Skin epidermis (tissue), 12 donors: Measurements from ENCODE around the gene PXK.
"Not testable (repeated sequence)": the region's sequence is repeated elsewhere in the genome, so short reads cannot be mapped to it uniquely, and the experiment has no call there.

Source experiments
- H3K27ac ChIP-seq, 21 experiments: fragments of 200-600 bp; sonication (generic) in 11 of 21; one replicate each; pipeline ENCODE4 v1.5.0; 2020; ENCODE audit warnings: mild to moderate bottlenecking in 3 of 21, inconsistent platforms in 2 of 21, moderate library complexity in 2 of 21
- H3K4me3 ChIP-seq, 7 experiments: fragments of 200-600 bp; sonication (generic) in 2 of 7; one replicate each; pipeline ENCODE4 v1.5.0; 2020; ENCODE audit warnings: inconsistent platforms in 2 of 7, mild to moderate bottlenecking in 2 of 7, moderate library complexity in 1 of 7

Gene PXK

DNA sequence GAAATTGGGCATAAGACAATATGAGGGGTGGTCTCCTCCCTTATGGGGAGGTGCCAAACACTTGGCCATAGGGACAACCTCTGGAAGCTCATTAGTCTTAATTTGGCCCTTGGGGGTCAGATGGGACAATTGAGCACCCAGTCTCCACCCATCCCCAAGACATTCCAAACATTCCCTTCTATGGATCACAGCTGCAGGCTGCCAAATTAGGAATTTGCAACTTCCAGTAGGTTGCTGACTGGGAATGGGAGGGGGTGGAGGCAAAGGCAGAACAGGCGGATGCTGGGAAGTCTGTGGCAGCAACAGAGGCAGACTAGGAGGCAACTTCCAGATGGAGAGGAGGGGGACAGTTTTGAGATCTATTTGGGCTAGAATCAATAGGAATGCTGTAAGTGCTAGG lies 102.3 kb downstream of the PXK start:
- no peak overlapping the region for H3K4me3 ChIP-seq
- H3K27ac ChIP-seq: peak overlapping the region in 8 of 21 experiments; percentile 12 to 89 (median 20)

DNA sequence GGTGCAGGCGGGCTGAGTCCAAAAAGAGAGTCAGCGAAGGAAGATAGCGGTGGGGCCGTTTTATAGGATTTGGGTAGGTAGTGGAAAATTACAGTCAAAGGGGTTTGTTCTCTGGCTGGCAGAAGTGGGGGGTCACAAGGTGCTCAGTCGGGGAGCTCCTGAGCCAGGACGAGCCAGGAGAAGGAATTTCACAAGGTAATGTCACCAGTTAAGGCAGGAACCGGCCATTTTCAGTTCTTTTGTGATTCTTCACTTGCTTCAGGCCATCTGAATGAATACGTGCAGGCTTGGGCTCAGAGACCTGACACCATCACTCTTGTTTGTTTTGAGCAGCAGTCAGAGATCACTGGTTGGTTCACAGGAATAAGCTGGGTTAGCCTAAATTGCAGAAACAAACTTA lies 104.6 kb downstream of the PXK start:
- H3K27ac ChIP-seq, H3K4me3 ChIP-seq: not testable (repeated sequence)

DNA sequence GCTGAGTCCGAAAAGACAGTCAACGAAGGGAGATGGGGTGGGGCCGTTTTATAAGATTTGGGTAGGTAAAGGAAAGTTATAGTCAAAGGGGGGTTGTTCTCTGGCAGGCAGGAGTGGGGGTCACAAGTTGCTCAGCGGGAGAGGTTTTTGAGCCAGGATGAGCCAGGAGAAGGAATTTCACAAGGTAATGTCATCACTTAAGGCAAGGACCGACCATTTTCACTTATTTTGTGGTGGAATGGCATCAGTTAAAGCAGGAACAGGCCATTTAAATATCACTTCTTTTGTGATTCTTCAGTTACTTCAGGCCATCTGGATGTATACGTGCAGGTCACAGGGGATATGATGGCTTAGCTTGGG lies 108.3 kb downstream of the PXK start:
- H3K4me3 ChIP-seq: not testable (repeated sequence)

DNA sequence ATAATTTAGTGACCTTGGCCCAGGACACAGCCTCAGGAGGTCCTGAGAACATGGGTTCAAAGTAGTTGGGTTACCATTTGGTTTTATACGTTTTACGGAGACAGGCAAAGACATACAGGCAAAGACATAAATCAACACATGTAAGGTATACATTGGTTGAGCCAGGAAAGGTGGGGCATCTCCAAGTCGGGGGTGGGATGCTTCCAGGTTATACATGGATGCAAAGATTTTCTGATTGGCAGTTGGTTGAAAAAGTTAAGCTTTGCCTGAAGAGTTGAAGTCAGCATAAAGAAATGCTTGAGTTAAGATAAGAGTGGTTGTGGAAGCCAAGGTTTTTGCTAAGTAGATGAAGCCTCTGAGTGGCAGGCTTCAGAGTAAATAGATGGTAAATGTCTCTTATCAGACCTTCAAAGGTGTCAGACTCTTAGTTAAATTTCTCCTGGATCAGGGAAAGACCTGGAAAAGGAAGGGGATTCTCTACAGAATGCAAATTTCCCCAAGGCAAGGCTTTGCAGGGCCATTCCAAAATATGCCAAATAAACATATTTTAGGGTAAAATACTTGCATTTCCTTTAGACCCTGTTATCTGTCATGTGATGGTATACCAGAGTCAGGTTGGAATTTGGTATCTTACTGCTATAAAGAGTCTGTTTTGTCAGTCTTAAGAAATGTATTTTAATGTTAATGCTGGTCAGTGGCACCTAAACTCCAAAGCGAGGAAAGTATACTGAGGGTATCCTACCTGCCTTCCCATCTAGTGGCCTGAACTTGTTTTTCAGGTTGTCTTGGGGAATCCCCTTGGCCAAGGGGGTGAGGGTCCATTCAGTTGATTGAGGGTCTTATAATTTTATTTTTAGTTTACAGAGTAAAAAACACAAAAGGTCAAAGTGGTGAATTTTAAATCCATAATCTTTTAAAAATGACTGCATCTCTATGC lies 109.1 kb downstream of the PXK start:
- no peak overlapping the region for H3K4me3 ChIP-seq
- no peak overlapping the region for H3K27ac ChIP-seq

More for the DNA sequence above, 108.3 kb downstream of the PXK start:
- H3K27ac ChIP-seq: peak overlapping the region in 1 of 21 experiments; percentile 6

DNA sequence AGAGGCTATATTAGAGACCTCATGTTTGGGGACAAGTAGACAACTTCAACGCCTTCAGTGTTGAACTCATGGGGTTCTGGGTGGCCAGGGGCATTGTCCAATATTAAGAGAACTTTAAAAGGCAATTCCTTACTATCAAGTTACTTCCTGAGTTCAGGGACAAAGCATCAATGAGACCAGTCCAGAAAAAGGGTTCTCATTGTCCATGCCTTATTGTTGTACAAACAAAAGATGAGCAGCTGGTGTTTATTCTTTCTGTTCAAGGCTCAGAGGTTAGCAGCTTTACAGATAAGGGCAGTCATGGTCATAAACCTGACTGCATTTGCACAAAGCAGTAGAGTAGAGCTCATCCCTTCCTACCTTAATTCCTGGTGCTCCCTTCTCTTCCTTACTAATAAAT lies 119.5 kb downstream of the PXK start:
- H3K4me3 ChIP-seq: no peak overlapping the region
- H3K27ac ChIP-seq: no peak overlapping the region

DNA sequence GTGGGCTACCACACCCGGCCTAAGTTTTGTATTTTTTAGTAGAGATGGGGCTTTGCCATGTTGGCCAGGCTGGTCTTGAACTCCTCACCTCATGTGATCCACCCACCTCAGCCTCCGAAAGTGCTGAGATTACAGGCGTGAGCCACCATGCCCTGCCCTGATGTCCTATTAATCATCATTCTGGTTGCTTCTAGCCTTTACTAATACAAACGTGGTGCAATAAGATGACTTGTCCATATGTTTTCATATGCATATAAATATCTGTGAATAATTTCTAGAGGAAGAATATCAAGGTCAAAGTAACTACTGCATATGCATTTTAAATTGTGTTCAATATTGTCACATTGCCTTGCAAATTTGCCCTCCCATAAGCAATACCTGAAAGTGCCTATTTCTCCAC lies 126.5 kb downstream of the PXK start:
- Histone ChIP-seq H3K4me3 (no peak overlapping the region), H3K27ac (no peak overlapping the region)

DNA sequence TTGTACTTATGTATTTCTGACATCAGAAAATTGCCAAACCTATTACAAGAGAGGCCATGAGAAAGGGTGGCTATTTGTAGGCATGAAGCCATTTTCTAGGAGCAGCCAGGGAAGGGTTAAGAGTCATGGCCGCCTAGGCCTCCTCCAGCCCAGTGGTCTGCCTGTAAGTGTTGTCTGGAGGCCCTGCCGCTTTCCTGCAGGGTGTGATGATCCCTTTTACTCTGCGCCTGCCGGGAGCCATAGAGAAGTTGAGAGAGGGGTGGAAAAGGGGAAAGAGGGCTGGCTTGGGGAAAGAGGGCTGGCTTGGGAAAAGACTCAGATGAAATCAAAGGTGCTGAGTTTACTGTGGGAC lies 130.1 kb downstream of the PXK start:
- H3K27ac ChIP-seq: no peak overlapping the region
- H3K4me3 ChIP-seq: no peak overlapping the region

DNA sequence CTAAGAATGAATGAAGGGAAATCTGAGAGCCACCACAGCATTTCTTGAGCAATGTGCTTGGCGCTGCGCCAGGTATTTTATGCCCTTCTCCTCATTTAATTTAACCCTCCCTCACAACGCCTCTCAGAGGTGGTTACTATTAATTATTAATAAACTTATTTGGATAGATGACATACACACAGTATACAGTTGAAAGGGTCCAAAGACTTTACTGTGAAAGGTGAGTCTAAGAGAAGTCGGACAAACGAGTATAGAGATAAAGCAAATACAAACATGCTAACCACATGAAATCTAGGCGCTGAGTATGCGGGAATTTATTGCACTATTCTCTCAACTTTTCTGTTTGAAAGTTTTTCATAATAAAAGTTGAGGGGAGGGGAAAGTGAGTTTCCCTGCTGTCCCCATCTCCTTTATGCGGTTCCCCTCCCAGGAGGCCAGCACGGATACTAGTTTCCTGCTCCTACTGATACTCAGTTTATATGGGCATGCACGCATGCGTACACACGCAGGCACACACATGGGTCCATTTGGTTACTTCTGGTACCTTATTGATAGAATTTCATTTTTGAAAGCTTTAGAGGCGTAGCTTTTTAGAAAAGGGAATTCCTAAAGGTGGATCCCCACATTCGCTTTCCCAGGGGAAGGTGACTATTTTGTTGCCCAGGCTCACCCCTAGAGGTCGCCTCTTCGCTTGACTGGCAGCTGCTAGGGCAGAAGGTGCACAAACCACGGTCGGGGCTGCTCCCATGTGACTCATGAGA lies 130.7 kb downstream of the PXK start:
- H3K27ac ChIP-seq: no peak overlapping the region
- H3K4me3 ChIP-seq: no peak overlapping the region

DNA sequence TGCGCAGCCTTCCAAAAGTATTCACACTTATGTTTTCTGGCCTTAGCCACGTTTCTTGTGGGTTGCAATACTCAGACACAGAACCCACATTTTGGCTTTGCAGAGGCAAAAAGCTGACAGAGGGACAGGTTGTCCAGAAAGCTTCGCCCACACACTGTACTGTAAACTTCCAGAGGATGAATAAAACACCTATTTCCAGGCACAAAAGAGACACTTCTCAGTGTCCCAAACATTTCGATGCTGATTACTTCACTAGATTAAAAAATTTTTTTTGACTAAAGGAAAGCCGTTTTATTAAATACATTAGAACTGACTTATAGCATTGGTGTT lies 131.2 kb downstream of the PXK start:
- no peak overlapping the region for H3K27ac ChIP-seq
- H3K4me3 ChIP-seq: no peak overlapping the region

DNA sequence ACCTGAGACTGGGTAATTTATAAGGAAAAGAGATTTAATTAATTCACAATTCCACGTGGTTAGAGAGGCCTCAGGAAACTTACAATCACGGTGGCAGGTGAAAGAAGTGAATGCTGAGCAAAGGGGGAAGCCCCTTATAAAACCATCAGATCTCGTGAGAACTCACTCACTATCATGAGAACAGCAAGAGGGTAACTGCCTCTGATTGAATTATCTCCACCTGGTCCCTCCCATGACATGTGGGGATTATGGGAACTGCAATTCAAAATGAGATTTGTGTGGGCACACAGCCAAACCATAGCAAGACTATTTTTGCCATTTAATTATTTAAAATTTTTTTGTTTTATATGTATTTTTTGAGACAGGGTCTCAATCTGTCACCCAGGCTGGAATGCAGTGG lies 132.2 kb downstream of the PXK start:
- H3K4me3 ChIP-seq: no peak overlapping the region
- no peak overlapping the region for H3K27ac ChIP-seq

DNA sequence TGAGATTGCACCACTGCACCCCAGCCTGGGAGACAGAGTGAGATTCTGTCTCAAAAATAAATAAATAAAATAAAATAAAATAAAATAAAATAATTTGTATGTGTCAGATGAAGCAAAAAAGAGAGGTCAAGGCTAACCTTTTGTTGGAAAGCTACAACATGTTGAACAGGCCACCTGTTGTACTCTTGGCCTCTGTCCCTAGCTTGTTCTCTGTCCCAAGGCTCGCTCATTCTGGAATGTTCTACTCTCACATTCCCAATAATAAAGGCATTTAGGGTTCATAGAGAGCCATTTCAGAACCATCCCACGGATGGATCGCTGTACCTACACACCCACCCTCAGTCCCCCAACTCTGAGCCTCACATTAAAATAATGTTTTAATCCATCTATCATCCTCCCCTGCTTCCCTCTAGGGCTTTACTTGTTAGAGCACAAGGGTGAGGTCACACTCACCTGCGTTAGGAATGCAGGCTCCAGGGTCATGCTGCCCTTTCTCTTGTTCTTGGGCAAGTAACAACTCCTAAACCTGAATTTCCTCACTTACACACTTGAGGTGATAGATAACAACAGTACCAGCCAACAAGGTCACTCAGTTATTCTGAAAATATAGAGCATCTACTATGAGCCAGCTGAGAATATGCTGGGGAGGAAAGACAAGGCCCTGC lies 134.3 kb downstream of the PXK start:
- Histone ChIP-seq H3K4me3 (no peak overlapping the region), H3K27ac (no peak overlapping the region)

DNA sequence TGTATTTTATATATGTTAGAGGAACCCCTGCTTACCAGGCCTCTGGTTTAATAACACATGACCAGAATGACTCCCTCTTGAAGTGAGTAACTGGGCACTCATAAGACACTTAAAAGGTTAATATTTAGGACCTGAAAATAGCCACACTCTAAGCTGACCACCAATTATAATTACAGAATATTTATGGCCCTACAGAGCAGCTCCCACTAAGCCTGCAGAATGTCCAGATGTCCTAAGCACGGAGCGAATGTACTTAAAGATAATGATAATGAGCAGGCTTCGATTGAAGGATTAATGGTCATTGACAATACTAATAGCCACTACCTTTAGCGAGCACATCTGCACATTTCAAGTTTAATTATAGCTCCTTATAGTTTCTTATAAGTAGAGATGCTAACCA lies 136.4 kb downstream of the PXK start:
- H3K4me3 ChIP-seq: no peak overlapping the region

DNA sequence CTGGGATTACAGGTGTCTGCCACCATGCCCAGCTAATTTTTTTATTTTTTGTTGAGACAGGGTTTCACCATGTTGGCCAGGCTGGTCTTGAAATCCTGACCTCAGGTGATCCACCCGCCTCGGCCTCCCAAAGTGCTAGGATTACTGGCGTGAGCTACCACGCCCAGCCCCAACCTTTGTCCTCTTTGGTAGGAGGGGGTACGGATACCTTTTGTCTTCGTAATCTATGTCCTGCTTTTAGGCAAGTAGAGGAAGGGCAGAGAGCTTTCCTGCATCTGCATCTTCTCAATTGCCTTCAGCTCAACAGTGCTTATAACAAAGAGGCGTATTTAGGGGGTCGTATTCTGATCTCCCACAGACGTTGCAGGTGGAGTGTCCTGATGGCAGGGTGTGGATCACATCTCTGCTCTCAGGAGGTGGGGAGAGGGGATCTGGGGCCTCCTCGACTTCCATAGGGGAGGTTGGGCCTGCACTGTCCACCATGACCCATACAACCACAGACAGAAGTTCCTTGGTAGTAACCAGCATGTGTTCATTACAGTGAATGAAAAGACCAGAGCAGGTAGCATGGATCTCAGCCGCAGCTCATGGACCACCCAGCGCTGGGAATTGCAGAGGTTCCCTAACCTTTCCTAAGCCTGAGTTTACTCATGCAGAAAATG lies 137.8 kb downstream of the PXK start:
- Histone ChIP-seq H3K4me3 (no peak overlapping the region), H3K27ac (peak overlapping the region in 12 of 21 experiments; percentile 6 to 89 (median 56))

More for the DNA sequence above, 136.4 kb downstream of the PXK start:
- no peak overlapping the region for H3K27ac ChIP-seq

DNA sequence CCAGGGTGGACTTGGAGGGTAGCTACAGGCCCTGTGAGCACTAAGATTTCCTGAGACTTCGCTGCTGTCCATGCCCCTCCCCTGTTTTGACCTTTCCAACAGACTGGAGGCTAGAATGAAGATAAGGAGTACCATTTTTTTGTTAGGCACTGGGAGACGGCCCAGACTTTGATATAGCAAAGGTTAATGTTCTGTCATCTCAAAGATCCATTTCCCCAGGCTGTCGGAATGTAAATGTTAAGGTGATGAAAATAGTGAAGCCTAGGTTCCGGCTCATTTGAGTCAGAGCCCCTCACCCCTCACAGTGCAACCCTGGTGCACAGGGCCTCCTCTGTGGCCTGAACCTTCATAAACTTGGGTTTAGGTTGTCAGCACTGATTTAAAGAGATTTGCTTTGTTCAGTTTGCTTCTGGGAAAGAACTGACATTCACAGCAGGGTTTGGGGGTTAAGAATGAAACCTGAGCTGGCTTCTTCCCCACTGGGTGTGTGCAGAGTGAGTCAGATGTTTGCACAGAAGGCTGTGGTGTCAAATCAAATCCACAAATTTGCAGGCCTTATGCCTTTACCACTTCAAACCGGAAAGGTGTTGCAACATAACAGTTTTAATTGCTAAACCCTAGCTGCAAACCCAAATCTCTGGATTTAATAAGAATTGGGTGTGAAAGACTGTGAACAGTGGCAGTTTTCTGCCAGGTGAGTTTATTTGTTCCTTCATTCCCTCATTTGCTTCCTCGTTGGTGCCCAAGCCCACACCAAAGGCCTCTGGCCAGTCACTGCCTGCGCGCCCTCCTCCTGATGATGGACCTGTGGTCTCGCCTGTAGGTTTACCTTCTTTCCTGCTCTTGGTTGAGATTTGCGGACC lies 138.6 kb downstream of the PXK start:
- Histone ChIP-seq H3K27ac (peak overlapping the region in 16 of 21 experiments; percentile 6 to 89 (median 56)), H3K4me3 (no peak overlapping the region)

DNA sequence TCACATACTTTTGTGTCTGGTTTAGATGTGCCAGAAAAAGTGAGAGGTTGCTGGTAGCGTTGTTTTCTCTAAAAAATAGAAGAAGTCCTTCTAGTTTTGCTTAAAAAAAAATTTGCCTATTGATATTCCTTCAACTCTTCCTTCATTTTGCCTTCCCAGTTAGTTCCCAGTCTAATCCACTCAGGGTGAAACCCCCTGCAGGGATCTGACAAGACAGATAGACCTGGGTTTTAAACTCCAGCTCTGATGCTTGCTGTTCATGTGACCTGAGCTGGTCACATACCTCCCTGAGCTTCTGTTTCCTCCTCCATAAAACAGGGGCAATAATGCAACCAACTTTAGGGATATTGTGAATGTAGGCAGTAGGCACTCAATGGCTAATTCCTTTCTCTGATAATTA lies 140.6 kb downstream of the PXK start:
- Histone ChIP-seq H3K27ac (peak overlapping the region in 1 of 21 experiments; percentile 1), H3K4me3 (no peak overlapping the region)

DNA sequence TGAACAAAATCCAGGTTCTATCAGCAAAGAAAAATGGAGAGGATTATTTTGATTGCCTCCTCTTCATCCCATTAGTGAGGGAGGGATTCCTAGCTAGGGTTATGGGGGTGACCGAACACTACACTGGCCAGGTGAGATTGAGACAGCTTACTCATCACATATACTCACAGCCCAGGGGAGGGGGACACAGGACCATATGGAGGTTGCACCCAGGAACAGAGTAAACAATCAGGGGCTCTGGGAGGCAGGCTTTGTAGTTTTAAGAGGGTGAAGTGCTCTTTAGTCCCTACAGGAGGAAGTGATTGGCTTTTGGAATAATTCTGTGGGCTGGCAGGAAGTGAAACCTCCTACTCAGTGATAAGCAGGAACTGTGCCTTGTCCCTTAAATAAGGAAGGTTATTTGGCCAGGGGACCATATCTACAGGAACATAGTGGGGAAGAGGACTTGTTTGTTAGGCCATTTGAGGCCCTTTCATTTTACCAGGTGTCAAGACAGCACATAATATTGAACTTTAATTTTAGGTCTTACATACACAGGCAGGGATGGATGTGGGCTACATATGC lies 141.7 kb downstream of the PXK start:
- H3K27ac ChIP-seq: peak overlapping the region in 2 of 21 experiments; percentile 1 to 33

DNA sequence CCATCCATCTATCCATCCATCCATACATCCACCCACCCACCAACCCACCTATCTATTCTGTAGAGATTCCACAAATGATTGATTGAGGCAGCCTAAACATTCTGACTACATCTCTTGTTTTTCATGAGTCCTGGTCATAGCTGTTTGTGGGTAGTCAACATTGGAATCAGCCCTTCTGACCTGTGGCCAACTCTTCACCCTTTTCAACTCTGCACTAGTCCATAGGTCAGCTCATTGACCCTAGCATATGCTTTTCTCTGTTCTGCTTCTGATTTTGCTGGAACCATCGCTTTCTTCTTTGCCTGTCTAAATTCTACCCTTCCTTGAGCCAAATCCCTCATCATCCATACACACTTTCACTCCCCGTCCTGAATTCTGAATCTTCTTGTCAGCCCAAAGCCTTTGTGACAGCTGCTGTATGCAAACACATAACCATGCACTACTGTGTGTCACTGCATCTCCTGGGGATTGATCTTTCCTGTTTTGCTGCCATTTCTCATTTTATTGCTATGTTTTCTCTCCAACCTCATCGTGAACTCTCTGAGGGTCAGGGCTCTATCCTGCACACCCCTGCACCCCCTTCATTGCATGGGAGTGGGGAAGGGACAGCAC lies 142.4 kb downstream of the PXK start:
- Histone ChIP-seq H3K4me3 (no peak overlapping the region), H3K27ac (peak overlapping the region in 1 of 21 experiments; percentile 7)

More for the DNA sequence above, 141.7 kb downstream of the PXK start:
- H3K4me3 ChIP-seq: no peak overlapping the region
